GM21390 (cell line): ENCODE results near the gene NINJ2.

Experiments
- ATAC-seq: cut with Tn5 transposase; IDR thresholded peaks from one replicate; pipeline ENCODE4 v1.9.1; 2021; ENCODE audit not compliant: unreplicated experiment

The NINJ2 gene

GRCh38 chr12:571795-572531, 91.3 kb downstream of the NINJ2 start:
- ATAC-seq, result no peak

- ATAC-seq, result no peak
These were observed 92.1 kb downstream of the NINJ2 start for GRCh38 chr12:570921-571794.

- ATAC-seq, result no peak
These were observed 92.8 kb downstream of the NINJ2 start for GRCh38 chr12:570435-570920.

GRCh38 chr12:569803-570434, 93.3 kb downstream of the NINJ2 start:
- peak; percentile 61 for ATAC-seq

- ATAC-seq, result no peak
These were observed 94.1 kb downstream of the NINJ2 start for GRCh38 chr12:569091-569676.

GRCh38 chr12:568486-568885, 94.8 kb downstream of the NINJ2 start:
- ATAC-seq, result no peak

- no peak for ATAC-seq
These were observed 97.6 kb downstream of the NINJ2 start for GRCh38 chr12:565589-566105.

- no peak for ATAC-seq
These were observed 98.1 kb downstream of the NINJ2 start for GRCh38 chr12:565161-565560.

GRCh38 chr12:563787-564298, 99.4 kb downstream of the NINJ2 start:
- ATAC-seq, result no peak

- ATAC-seq, result no peak
These were observed 99.9 kb downstream of the NINJ2 start for GRCh38 chr12:563250-563781.

GRCh38 chr12:562634-563033, 100.6 kb downstream of the NINJ2 start:
- no peak for ATAC-seq

GRCh38 chr12:561908-562593, 101.2 kb downstream of the NINJ2 start:
- no peak for ATAC-seq

- no peak for ATAC-seq
These were observed 101.9 kb downstream of the NINJ2 start for GRCh38 chr12:561391-561705.

GRCh38 chr12:560691-561390, 102.4 kb downstream of the NINJ2 start:
- no peak for ATAC-seq

GRCh38 chr12:559906-560455, 103.3 kb downstream of the NINJ2 start:
- no peak for ATAC-seq

GRCh38 chr12:559208-559905, 103.9 kb downstream of the NINJ2 start:
- ATAC-seq, result no peak

- no peak for ATAC-seq
These were observed 104.7 kb downstream of the NINJ2 start for GRCh38 chr12:558580-558979.

GRCh38 chr12:556498-556897, 106.7 kb downstream of the NINJ2 start:
- no peak for ATAC-seq

GRCh38 chr12:554001-554285, 109.3 kb downstream of the NINJ2 start:
- ATAC-seq, result no peak
